HUDEP-2 (cell line): ENCODE measurements around the gene ZSWIM7.
"Not testable (repeated sequence)": the region's sequence is repeated elsewhere in the genome, so short reads cannot be mapped to it uniquely, and the experiment has no call there.

Experiments
- DNase-seq, 76 experiments: peaks; one replicate each; lab custom pipeline; 2025; ENCODE audit not compliant: unreplicated experiment in 76 of 76; lab: John Stamatoyannopoulos, UW

Gene ZSWIM7

DNA sequence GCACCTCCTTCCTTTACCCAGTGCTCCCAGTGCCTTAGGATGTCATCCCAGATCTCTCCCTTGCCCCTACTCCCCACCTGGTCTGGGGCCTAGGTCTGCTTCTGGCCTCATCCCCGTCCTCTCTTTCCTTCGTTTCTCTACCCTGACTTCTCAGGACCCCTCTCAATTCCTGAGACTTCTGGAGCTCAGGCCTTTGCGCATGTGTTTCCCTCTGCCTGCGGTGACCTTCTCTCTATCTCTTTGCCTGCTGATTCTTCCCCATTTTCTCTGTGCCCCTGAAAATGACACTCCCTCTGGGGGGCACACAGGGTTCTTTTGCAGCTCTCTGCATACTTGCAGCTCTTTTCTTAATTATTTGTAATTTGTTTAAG lies 41.0 kb downstream of the ZSWIM7 start:
- peak in 5 of 76 experiments; percentile 12 to 56 (median 23) for DNase-seq

DNA sequence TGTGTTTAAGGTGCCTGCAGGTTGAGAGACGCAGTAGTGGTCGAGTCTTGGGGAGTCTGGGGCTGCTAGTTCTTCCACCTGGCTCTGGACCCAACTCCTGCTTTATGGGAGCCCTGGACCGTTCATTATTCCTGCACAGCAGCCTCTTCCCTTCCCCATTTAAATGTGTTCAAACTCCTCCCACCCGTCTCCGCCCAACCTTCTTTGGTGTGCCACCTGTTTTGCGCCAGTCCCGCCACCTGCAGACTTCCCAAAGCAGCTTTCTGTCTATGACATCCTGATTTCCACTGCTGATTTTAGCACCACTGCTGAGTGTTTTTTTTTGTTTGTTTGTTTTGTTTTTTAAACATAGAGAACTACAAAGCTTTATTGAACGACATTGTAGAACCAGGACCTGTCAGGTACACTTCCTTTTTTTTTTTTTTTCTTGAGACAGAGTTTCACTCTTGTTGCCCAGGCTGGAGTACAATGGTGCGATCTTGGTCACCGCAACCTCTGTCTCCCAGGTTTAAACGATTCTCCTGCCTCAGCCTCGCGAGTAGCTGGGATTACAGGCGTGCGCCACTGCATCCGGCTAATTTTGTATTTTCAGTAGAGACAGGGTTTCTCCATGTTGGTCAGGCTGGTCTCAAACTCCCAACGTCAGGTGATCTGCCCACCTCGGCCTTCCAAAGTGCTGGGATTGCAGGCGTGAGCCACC lies 41.7 kb downstream of the ZSWIM7 start:
- DNase-seq: no peak

DNA sequence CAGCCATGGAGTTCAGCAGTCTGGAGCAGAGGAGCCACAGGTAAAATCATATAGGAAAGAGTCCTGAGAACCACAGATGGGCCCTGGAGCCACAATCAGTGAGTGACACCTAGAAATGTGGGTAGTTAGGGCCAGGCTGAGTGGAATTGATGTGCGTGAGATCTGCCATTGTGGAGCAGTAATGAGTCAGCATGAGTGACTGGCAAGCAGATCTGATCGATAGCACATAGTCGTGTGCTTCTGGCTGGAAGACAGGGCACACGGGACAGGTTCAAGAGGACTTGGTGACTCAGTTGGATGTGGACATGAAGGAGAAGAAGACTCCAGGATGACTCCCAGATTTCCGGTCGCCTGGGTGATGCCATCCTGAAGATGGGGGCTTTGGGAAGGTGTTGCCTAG lies 42.3 kb downstream of the ZSWIM7 start:
- peak in 66 of 76 experiments; percentile 21 to 79 (median 48) for DNase-seq

DNA sequence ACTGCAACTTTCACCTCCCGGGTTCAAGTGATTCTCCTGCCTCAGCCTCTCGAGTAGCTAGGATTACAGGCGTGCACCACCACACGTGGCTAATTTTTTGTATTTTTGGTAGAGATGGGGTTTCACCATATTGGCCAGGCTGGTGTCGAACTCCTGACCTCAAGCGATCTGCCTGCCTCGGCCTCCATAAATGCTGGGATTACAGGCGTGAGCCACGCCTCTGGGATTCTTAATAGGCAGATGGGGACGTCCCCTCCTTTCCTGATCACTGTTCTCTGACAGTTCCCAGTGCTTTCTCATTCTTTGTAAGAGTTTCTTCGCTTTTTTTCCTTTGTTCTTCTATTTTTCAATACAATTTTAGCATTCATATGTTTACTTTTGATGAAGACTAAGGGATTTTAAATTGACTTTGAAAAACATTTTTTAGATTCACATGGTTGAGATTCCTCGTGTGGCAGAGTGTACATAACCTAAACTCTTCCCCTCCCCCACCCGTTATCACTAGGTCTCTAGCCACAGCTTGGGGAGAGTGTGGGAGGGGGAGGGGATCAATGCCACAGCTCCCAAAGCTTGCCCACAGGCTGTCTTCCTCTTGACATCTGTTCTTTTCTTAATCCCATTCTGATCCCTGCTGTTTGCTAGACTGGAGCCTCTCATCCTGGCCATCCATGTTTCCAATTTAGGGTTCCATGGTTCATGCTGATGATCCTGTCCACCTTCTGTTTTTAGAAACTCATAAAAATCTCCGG lies 43.5 kb downstream of the ZSWIM7 start:
- DNase-seq: peak in 61 of 76 experiments; percentile 4 to 75 (median 49)

DNA sequence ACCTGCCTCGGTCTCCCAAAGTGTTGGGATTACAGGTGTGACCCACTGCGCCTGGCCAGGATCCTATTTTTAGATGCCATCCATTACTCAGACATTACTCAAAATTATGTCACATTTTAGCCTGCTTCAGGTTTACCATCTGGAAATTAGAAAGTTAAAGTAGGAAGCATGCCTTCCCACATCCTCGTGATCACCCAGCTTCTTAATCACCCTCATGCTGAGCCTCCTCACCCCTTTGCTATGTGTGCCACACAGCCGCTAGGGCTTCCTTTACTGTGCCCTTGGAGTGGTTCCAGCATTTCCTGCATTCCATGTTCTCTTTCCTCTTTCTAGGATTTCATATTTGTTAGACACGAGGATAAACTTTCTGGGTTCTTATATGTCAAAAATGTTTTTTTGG lies 45.3 kb downstream of the ZSWIM7 start:
- DNase-seq: no peak

DNA sequence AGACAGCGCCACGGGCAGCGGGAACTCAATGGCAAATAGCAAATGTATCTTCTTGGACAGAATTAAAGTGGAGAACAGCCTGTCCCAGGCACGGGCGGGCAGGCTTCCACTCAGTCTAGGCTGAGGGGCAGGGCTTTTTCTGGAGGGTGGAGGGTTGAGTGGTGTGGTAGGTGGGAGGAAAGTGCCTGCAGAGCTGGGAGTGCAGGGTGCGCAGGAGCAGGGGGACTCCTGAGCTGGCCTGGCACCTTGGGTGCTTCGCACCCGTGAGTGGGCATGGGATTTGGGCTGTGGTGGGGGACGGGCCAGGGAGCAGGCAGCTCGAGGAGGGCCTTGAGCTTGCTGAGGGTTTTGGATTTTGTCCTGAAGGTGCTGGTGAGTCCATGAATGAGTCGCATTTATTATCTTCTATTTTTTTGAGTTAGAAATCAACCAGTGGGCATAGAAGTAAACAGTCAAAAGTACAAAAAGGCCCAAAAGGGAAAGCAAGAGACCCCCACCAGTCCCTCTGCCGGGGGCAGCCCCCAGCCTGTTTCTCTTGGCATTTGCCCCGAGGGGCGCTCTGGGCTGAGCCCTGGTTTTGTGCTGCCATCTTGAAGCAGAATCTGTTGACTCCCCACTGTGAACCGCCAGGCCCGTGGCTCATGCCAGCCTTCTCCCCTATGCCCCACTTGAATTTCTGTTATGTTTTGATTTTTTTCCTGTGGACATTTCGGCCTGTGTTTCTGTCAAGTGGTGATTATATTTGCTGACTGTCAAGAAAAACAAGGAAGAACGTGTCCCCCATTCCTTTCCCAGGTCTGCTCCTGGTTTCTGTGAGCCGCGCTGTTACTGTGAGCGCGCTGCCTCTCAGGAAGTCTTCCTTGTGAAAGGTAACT lies 46.4 kb downstream of the ZSWIM7 start:
- DNase-seq: no peak

DNA sequence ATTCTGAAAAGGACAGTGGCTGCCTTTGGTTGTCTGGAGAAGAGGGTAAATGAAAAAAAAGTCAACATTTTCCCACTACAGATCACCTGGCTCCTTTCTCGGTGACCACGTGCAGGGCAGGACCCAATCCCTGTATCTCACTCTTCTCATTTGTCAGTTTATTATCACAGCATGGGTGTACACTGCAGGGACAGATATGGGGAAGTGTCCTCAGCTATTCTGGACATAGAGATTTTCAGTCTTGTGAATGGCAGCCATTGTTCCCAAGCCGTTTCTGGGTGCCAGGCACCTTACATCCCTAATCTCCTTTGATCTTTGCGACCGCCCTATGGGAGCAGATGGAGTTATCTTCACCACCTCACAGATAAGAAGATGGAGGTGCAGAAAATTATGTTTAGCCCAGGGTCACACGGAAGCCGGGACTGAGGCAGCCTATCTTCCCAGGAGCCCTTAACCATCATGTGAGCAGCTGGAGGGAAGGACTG lies 47.4 kb downstream of the ZSWIM7 start:
- peak in 8 of 76 experiments; percentile 8 to 31 (median 20) for DNase-seq

DNA sequence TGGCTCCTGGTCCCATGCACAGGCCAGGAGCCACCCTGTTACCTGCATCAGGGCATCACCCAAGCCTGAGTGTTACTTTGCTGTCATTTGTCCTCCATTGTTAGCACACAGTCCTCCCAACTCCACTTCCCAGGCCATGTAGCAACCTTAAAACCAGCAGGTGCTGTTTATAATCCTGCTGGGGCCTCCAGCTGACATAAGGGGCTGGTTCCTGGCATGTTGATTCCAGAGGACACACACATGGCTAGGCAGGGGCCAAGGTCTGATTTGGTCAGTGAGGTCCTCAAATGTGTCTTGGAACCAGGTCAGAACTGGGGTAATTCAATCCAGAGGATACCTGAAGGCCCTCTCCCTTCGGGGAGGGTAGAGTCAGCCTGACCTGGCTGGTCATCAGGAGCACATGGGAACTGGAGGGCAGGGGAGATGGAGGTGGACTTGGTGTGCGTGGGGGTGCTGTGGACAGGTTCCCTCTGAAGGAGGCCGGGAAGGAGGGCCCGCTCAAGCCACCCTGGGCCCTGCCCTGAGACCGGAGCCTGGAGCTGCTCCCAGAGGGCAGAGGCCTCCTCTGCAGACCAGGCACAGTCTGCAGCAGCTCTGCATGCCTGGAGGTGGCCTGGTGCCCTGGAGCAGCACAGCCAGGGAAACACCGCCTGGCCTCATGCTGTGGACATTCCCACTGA lies 48.0 kb downstream of the ZSWIM7 start:
- no peak for DNase-seq

DNA sequence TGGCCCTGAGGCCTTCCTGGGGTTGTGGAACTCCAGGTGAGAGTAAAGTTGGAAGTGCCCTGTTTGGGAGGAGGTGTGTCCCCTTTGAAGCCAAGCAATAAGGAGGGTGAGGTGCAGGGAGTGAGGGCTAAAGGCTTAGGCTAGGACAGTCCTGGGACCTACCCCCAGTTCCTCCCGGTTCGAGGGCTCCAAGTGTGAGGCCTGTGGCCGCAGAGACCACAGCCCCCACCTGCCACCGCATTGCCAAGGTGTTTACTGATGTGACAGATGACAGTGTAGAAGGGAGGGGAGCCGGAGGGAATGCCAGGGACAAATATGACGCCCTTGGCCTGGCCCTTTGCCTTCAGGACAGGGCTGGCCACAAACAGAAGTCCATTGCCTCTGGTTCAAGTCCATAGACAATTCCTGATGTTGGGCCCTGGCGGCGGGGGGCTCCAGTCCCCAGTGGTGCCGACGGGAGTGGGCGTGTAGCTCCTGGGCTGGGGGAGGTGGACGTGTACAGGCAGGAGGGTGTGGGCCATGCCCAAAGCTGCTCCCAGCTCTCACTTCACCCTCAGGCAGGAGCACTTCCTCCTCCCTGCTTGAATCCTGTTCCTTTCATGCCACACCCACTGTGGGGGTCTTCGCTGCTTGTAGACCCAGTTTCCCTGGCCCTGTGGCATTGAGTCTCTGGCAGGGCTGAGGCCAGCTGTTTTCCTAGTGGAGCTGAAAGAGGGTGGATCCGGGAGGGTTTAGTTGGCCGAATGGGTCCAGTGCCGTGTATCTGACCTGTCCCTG lies 51.3 kb downstream of the ZSWIM7 start:
- DNase-seq: peak in 2 of 76 experiments; percentile 8 to 21

DNA sequence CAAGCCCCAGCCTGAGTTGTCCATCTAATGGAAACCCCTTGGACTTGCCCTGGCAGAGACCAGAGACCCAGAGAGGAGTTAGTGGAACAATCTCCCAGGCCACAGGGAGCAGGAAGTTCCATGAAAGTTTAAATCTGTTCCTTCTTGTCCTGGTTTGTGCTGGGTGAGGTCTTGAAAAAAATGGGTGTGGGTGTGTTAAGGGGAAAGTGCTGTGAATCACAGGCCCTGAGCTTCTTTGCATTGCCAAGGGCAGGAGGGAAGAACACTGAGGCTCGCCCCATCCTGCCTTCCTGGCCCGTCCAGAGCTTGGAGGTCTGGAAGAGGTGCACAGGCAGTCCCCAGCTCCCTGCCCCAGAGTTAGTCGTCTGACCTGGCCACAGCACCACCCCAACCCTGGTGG lies 52.2 kb downstream of the ZSWIM7 start:
- DNase-seq: peak in 4 of 76 experiments; percentile 12 to 26 (median 15)

DNA sequence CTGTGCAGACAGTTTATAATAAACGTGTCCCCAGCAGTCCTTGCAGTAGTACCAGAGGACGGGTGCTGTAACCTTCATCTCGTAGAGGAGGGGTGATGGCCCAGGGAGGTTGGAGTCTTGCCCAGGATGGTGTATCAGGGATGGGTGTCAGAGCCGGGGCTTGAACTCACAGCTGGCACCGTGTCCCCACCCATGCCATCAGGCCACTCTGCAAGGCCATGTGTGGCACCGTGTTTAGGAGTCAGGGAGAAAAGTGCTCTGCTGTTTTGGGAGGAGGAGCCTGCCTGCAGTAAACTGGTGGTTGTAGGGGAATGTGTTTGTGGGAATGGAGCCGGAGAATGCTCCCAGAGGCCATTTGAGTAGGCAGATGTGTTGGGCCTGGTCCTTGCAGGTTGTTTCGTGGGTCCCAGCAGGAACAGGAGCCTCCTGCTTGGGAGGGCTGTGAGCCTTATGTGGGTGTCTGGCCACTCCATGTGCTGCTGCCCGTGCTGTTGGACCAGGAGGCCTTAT lies 52.8 kb downstream of the ZSWIM7 start:
- peak in 57 of 76 experiments; percentile 9 to 67 (median 45) for DNase-seq

DNA sequence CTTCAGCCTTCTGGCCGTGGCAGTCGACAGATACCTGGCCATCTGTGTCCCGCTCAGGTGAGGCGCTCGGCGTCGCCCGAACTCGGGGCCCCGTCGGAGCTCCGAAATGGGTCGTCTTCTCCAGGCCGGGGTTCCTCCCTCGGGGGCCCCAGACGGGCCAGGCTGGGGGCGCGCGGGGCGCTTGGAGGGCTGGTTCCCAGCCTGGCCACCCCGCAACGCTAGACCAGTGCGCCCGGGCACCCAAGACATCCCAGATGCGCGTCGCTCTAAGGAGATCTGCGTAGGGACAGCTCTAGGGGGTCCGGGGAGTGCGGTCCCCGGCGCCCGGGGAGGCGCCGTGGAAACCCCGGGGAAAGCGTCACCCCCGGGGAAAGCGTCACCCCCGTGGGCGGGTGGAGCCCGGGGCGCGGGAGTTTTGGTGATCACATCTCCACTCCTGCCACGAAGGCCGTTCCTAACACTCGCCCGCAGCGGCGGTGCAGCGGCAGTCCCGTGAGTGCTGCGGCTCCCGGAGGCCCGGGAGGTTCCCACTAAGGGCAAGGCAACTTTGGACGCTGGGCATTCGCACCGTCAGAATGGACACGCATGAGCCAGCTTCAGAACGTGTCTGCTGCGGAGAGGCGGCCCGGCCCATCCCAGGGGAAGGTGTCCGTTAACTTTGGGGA lies 53.8 kb downstream of the ZSWIM7 start:
- peak in 16 of 76 experiments; percentile 10 to 57 (median 24) for DNase-seq

DNA sequence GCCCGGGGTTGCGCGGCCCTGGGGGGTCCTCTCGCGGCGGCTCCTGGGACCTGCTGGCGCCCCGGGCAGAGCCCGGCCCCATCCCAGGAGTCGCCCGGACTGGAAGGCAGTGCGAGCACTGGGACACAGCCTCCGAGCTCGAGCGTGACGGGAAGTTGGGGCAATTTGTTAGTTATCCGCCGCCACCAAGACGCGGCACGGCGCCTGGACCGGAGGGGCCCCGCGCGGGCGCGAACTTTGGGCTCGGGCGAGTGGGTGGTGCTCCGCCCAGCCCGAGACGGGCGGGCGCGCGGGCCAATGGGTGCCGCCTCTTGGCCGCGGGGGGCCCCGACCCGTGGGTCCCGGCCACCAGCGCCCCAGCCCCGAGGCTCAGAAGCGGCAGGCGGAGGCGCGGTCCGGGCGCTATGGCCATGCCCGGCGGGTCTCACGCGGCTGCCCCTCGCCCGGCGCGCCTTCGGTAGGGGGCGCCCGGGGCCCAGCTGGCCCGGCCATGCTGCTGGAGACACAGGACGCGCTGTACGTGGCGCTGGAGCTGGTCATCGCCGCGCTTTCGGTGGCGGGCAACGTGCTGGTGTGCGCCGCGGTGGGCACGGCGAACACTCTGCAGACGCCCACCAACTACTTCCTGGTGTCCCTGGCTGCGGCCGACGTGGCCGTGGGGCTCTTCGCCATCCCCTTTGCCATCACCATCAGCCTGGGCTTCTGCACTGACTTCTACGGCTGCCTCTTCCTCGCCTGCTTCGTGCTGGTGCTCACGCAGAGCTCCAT lies 54.6 kb downstream of the ZSWIM7 start, which contains the start of gene ADORA2B:
Gene ADORA2B, plus strand, starts transcription at position 372 of the 768 bp plus-strand sequence. Its CDS starts 119 bp downstream, at position 491.
- DNase-seq: peak in 66 of 76 experiments; percentile 12 to 81 (median 58)

DNA sequence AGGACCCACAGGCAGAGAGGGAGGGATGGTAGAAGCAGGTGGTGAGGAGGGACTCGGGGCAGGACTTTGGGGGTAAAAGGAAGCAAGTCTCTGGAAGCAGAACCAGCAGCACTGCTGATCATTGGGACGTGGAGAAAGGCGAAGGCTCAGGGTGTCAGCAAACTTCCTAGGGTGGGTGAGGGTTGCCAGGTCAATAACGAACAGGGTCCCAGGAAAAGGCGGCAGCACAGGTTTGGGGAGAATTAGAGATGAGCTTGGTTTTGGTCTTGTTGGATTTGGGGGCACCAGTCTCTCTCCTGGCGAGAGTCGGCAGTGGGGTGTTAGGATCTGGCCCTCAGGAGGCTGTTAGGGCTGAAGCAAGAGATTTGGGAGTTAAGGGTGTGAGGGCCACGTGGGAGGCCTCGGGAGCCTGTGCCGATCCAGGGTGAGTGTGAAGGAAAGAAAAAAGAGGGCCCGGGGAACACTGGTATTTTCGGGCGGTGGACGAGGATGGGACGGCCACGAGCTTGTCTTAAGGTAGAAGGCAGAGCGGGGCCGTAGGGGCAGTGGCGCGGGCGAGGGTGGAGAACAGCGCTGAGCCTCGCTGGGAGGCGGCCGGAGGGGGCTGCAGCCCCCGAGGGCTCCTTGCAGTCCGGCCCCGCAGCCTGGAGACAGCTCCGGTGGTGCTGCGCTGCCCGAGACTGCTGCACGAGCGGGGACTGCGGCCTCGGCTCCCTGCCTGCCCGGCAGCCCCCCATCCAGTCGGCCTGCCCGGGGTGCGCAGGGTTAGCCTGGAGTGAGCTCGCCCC lies 55.3 kb downstream of the ZSWIM7 start:
- DNase-seq: no peak

DNA sequence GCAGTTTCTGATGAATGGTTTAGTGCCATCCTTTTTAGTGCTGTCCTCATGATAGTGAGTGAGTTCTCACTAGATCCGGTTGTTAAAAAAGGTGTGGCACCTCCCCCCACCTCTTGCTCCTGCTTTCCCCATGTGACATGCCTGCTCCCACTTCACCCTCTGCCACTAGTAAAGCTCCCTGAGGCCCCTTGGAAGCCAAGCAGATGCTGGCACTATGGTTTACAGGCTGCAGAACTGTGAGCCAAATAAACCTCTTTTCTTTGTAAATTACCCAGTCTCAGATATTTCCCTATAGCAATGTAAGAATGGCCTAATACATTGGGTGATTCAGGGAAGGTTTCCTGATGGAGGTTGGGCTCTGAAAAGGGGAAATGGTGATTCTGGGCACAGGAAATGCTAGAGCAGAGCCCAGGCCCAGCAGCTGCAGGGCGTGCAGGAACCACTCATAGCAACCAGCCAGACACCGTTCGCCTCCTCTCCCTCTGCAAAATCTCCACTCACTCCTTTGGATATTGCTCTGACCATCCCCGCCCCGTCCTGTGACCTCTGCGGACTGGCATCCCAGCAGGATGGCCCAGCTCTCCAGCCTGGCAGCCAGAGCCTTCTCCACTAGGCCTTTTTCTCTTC lies 57.2 kb downstream of the ZSWIM7 start:
- DNase-seq: no peak

DNA sequence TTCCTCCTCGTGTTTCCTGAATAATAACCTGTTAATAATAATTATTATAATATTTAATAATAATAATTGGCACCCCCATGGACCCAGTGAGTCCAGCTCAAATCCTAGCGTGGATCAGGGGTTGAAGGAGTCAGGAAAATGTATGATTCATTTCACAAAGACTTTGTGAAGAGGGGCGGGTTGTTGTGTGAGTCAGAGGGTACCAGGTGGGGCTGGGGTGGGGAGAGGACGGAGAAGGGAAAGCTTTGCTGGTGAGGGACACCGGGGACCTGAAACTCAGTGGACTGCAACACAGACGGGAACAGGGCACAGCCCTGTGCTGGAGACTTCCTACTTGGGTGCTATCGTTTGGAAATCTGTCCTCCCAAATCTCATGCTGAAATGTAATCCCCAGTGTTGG lies 57.7 kb downstream of the ZSWIM7 start:
- DNase-seq: no peak

DNA sequence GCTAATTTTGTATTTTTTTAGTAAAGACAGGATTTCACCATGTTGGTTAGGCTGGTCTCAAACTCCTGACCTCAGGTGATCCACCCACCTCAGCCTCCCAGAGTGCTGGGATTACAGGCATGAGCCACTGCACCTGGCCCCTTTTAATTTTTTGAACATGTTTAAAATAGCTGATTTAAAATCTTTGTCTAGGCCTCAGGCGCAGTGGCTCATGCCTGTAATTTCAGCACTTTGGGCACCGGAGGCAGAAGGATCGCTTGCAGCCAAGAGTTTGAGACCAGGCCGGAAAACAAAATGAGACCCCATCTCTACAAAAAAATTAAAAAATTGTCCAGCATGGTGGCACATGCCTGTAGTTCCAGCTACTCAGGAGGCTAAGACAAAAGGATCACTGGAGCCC lies 63.0 kb downstream of the ZSWIM7 start:
- not testable (repeated sequence) for DNase-seq
